CD4-positive, alpha-beta T cell treated with Interleukin-21 for 1 hour (primary cell): ENCODE measurements around the gene COA3.
"Not testable (repeated sequence)": the region's sequence is repeated elsewhere in the genome, so short reads cannot be mapped to it uniquely, and the experiment has no call there.

Experiments used
- DNase-seq: peaks from one replicate; pipeline ENCODE4 v3.0.0-alpha.2; 2020

The COA3 gene

GRCh38 chr17:42780851-42781638, 17.5 kb downstream of the COA3 start:
- DNase-seq, result no peak

- no peak for DNase-seq
These were observed 18.3 kb downstream of the COA3 start, which contains the start of gene WNK4 for GRCh38 chr17:42779936-42780850. Gene WNK4 (plus strand): TSS chr17:42780610. CDS start chr17:42780699, 89 bp downstream.

- DNase-seq, result no peak
These were observed 19.1 kb downstream of the COA3 start for GRCh38 chr17:42779304-42779935.

GRCh38 chr17:42778570-42778969, 19.9 kb downstream of the COA3 start:
- no peak for DNase-seq

DNA sequence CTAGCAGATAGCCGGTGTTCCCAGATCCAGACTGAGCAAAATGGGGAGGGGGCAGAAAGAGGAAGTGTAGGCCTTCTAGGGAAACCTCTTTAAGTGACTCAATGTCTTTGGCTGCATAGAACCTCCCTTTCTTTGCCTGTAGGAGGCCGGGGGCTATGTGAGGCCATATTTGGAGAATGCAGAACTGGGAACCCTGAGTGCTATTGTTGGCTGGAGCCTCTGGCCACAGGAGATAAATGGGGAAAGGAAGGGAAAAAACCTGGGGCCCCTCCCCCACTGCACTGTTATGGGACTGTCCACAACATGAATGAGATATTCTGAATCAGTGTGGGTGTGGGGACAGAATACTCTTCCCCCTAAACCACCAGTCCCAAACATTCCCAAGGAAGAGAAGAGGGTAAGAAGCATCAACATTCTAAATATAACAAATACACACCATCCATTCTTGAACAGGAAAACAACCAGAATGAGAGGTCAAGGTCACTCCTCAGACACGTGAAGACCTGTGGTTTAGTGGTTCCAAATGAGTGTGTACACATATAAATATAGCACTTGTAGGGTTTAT, 22.9 kb downstream of the COA3 start:
- DNase-seq, result no peak

- no peak for DNase-seq
These were observed 24.3 kb downstream of the COA3 start for GRCh38 chr17:42774066-42774745.

- DNase-seq, result peak; percentile 84
These were observed 25.0 kb downstream of the COA3 start, which contains the start of gene VPS25 for GRCh38 chr17:42773290-42774035. Gene VPS25 (plus strand): TSS chr17:42773449. CDS start chr17:42773476, 27 bp downstream.

GRCh38 chr17:42772945-42773289, 25.6 kb downstream of the COA3 start:
- DNase-seq, result no peak

GRCh38 chr17:42769964-42770363, 28.5 kb downstream of the COA3 start:
- not testable (repeated sequence) for DNase-seq

GRCh38 chr17:42768006-42768405, 30.5 kb downstream of the COA3 start:
- not testable (repeated sequence) for DNase-seq

- DNase-seq, result no peak
These were observed 31.0 kb downstream of the COA3 start for GRCh38 chr17:42767512-42767911.

DNA sequence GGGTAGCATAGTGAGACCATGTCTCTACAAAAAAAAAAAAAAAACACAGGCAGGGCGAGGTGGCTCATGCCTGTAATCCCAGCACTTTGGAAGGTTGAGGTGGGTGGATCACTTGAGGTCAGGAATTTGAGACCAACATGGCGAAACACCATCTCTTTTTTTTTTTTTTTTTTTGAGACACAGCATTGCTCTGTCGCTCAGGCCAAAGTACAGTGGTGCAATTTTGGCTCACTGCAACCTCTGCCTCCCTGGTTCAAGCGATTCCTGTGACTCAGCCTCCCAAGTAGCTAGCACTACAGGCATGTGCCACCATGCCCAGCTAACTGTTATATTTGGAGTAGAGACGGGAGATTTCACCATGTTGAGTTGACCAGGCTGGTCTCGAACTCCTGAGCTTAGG, 32.4 kb downstream of the COA3 start:
- DNase-seq, result no peak

- no peak for DNase-seq
These were observed 36.9 kb downstream of the COA3 start for GRCh38 chr17:42761638-42762037.

- DNase-seq, result peak; percentile 7
These were observed 37.6 kb downstream of the COA3 start, which contains the start of gene RAMP2 for GRCh38 chr17:42760652-42761581. Gene RAMP2 (plus strand): TSS chr17:42761227. CDS start chr17:42761262, 35 bp downstream.

DNA sequence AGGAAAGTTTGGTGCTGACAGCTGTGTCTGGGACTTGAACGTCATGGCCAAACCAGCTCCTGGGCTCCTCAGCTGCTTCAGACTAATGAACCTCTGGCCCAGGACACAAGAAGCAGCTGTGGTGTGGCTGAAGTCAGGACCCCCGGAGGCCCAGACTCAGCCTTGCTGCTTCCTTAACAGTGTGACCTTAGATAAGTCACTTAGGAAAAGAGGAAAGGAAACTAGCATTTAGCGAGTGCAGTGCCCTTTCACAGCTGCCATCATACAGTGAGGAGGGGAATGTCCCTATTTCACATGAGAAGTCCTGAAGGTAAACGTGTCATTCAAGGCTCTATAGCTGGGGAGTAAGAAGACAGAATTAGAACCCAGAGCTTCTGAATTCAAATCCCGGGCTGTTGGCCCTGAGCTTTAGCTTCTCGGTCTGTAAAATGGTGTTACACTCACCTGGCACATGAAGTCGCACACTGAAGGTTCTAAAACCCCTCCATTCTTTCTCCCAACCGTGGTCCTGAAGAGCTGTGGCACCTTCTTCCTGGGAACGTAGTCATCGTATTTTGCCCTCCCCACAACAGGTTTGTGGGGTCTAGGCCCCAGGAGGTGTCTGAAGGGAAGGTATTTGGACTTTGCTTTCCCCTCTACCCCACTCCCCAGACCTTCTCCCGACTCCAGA, 38.4 kb downstream of the COA3 start:
- DNase-seq, result no peak

GRCh38 chr17:42754782-42755181, 43.7 kb downstream of the COA3 start:
- DNase-seq, result no peak

DNA sequence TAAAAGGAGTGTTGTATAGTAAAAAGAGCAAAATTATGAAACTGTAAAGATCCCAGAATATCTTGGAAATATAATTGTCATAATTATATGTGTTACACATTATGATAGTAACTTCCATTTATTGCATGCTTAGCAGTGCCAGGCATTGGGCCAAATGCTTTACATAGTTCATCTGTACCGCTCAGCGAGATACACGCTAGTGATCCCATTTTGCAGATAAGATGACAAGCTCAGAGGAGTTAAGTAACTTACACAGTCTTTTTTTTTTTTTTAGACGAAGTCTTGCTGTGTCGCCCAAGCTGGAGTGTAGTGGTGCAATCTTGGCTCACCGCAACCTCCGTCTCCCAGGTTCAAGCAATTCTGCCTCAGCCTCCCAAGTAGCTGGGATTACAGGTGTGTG, 46.9 kb downstream of the COA3 start:
- no peak for DNase-seq

DNA sequence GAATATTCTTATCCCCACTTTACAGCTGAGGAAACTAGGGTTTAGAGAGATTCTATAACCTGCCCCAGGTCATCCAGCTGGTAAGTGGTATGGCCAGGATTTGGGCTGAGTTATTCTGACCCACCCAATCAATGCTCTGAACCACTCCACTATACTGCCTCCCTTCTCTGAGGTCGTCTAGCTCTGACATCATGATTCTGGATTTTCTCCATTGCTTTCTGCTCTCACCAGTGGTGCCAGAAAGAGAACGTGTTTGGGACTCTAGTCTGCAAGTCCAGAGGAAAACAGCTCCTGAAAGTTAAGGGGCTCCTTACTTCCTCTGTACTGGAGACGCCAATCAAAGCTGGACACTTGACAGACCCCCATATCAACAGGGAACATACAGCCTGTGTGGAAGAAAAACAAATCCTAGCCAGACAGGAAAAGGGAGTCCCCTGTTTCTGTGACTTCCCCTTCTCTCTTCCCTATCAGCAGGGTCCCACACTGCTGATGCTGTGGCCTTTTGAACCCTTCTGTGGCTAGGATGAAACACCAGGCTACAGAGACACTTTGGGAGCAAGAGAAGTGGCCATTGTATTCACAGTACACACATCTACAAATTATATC, 47.7 kb downstream of the COA3 start:
- DNase-seq, result no peak
